Natural killer cell (primary cell): ENCODE measurements around the gene LRRC4B. TPM values are rescaled to one million over a fixed set of nuclear protein-coding genes. Genes with fewer than 3 reads are reported as not detected.
A peak's percentile ranks its signal among the peaks of the same experiment; 100 is the strongest.
"Not testable (repeated sequence)": the region's sequence is repeated elsewhere in the genome, so short reads cannot be mapped to it uniquely, and the experiment has no call there.

Experiments used
- ATAC-seq, 3 donors: fragments of 150-1000 bp in 2 of 3; fragments of 200-7000 bp in 1 of 3; cut with Tn5 transposase; 1 replicate in 1 of 3; 2 replicates in 2 of 3; pipeline ENCODE4 v1.10.0; 2021; ENCODE audit warnings: mild to moderate bottlenecking in 2 of 3, moderate library complexity in 2 of 3
- DNase-seq, 2 donors: peaks; one replicate each; pipeline versions ENCODE4 v3.0.0 to v3.0.0-alpha.2; 2013 to 2021; ENCODE audit warnings: mixed read lengths in 1 of 2
- H3K27ac ChIP-seq: one replicate; pipeline ENCODE4 v1.5.1; 2013; ENCODE audit warnings: mild to moderate bottlenecking, low read length
- H3K27me3 ChIP-seq: one replicate; pipeline ENCODE4 v1.6.1; 2013; ENCODE audit warnings: low read length; ENCODE audit not compliant: control insufficient read depth, insufficient read depth
- H3K36me3 ChIP-seq: one replicate; pipeline ENCODE4 v1.6.1; 2013; ENCODE audit warnings: low read length; ENCODE audit not compliant: control insufficient read depth, insufficient read depth
- H3K4me1 ChIP-seq: one replicate; pipeline ENCODE4 v1.6.1; 2013; ENCODE audit warnings: low read length; ENCODE audit not compliant: control insufficient read depth, insufficient read depth
- H3K4me3 ChIP-seq: one replicate; pipeline ENCODE4 v1.5.1; 2013; ENCODE audit warnings: low read length
- H3K9me3 ChIP-seq: one replicate; pipeline ENCODE4 v1.6.1; 2013; ENCODE audit warnings: low read length; ENCODE audit not compliant: control insufficient read depth, insufficient read depth
- H3K27ac Mint-ChIP-seq, 2 donors: one replicate each; pipeline ENCODE4 v1.8.0; 2022; ENCODE audit warnings: mild to moderate bottlenecking in 2 of 2, mixed read lengths in 2 of 2, moderate library complexity in 1 of 2
- H3K27me3 Mint-ChIP-seq, 2 donors: one replicate each; pipeline ENCODE4 v1.8.0; 2022; ENCODE audit warnings: low read depth in 2 of 2, mixed read lengths in 2 of 2
- H3K36me3 Mint-ChIP-seq: one replicate; pipeline ENCODE4 v1.8.0; 2022; ENCODE audit warnings: mixed read lengths
- H3K4me1 Mint-ChIP-seq, 2 donors: one replicate each; pipeline ENCODE4 v1.8.0; 2022; ENCODE audit warnings: mixed read lengths in 2 of 2
- H3K4me3 Mint-ChIP-seq: one replicate; pipeline ENCODE4 v1.8.0; 2022; ENCODE audit warnings: mild to moderate bottlenecking, moderate library complexity, mixed read lengths
- H3K9me3 Mint-ChIP-seq, 2 donors: one replicate each; pipeline ENCODE4 v1.8.0; 2022; ENCODE audit warnings: mixed read lengths in 2 of 2
- CTCF ChIP-seq: fragments of 200-600 bp; IDR thresholded peaks from one replicate; pipeline ENCODE4 v1.8.0; 2022; ENCODE audit warnings: antibody characterized with exemption
- WGBS: methylation state at CpG from one replicate; pipeline ENCODE4 v1.1.7; 2013; ENCODE audit warnings: missing lambda C conversion rate; ENCODE audit not compliant: insufficient coverage; 5-methylcytosine and 5-hydroxymethylcytosine counted together
- intact Hi-C: fragments of 100-400 bp; cut with micrococcal nuclease; formaldehyde crosslinking; loops from one replicate; pipeline ENCODE4 v1.14.2; 2022
- total RNA-seq, 4 donors: library from RNA; stranded (reverse); fragments of 120-200 nt in 1 of 4; gene quantifications; one replicate each; pipeline versions ENCODE4 v1.2.3 to v1.2.4, GENCODE V29; 2013 to 2022

Gene LRRC4B
- total RNA-seq, 3 donors from 2014 or later (not counting 1 experiment from before 2014, with no cell fraction given), result not detected

GRCh38 chr19:50475736-50476223, 92.5 kb downstream of the LRRC4B start:
- ATAC-seq, result no peak
- intact Hi-C loops, result loop anchor here (1.0 to 5.0 kb wide), 2 partner anchors 36 to 118 kb away; partner anchors contain the start of gene JOSD2
- peaks cover 25 to 42% of the 10 kb centered on the region in 2 donors for H3K4me1 Mint-ChIP-seq
- WGBS, result 85% methylated on average over 29 of the region's 29 CpGs
- peaks cover 25% of the 10 kb centered on the region for H3K4me1 ChIP-seq
- H3K27me3 Mint-ChIP-seq, result no peaks in the 10 kb centered on the region
- peak overlapping the region; percentile 91 to 99 for H3K27ac Mint-ChIP-seq
- TF ChIP-seq CTCF, result no peak
- H3K4me3 Mint-ChIP-seq, result peak overlapping the region; percentile 99
- H3K4me3 ChIP-seq, result peak overlapping the region; percentile 78
- peaks cover 3% of the 10 kb centered on the region for H3K9me3 ChIP-seq
- no peak for DNase-seq
- H3K36me3 Mint-ChIP-seq, result no peaks in the 10 kb centered on the region
- peaks cover 23% of the 10 kb centered on the region for H3K36me3 ChIP-seq
- H3K27ac ChIP-seq, result peak overlapping the region; percentile 76
- no peaks in the 10 kb centered on the region for H3K27me3 ChIP-seq
- no peaks in the 10 kb centered on the region for H3K9me3 Mint-ChIP-seq

GRCh38 chr19:50475101-50475568, 93.1 kb downstream of the LRRC4B start:
- Histone ChIP-seq H3K4me3 (no peak overlapping the region), H3K27ac (peak overlapping the region; percentile 76), H3K27me3 (no peaks in the 10 kb centered on the region), H3K4me1 (peaks cover 25% of the 10 kb centered on the region), H3K9me3 (peaks cover 3% of the 10 kb centered on the region), H3K36me3 (peaks cover 16% of the 10 kb centered on the region)
- Mint-ChIP-seq H3K4me1 (peaks cover 25 to 42% of the 10 kb centered on the region in 2 donors), H3K27me3 (no peaks in the 10 kb centered on the region), H3K9me3 (no peaks in the 10 kb centered on the region), H3K36me3 (no peaks in the 10 kb centered on the region), H3K4me3 (peak overlapping the region; percentile 99), H3K27ac (peak overlapping the region; percentile 91 to 99)
- DNase-seq (no peak), ATAC-seq (no peak)
- 89% methylated on average over 12 of the region's 12 CpGs for WGBS
- no peak for TF ChIP-seq CTCF
- intact Hi-C loops, result loop anchor here (5.0 kb wide), 1 partner anchor 118 kb away; no protein-coding TSS in a partner anchor

GRCh38 chr19:50473336-50473735, 94.9 kb downstream of the LRRC4B start:
- H3K27me3 ChIP-seq, H3K9me3 Mint-ChIP-seq, H3K9me3 ChIP-seq, H3K4me3 ChIP-seq, H3K4me3 Mint-ChIP-seq, H3K36me3 ChIP-seq, H3K36me3 Mint-ChIP-seq, DNase-seq, ATAC-seq, H3K27me3 Mint-ChIP-seq, H3K27ac Mint-ChIP-seq, H3K27ac ChIP-seq, intact Hi-C loops: not testable (repeated sequence)
- H3K4me1 ChIP-seq, result peaks cover 23% of the 10 kb centered on the region
- WGBS, result 63% methylated on average over 3 of the region's 3 CpGs
- H3K4me1 Mint-ChIP-seq, result peaks cover 20 to 36% of the 10 kb centered on the region in 2 donors

GRCh38 chr19:50468818-50469217, 99.4 kb downstream of the LRRC4B start:
- Mint-ChIP-seq H3K9me3 (no peaks in the 10 kb centered on the region), H3K4me1 (no peaks in the 10 kb centered on the region), H3K4me3 (no peak overlapping the region), H3K27ac (no peak overlapping the region), H3K36me3 (no peaks in the 10 kb centered on the region), H3K27me3 (peaks cover 0 to 8% of the 10 kb centered on the region in 2 donors)
- TF ChIP-seq CTCF, result no peak
- H3K9me3 ChIP-seq, result no peaks in the 10 kb centered on the region
- no peaks in the 10 kb centered on the region for H3K4me1 ChIP-seq
- 87% methylated on average over 6 of the region's 6 CpGs for WGBS
- no peak overlapping the region for H3K4me3 ChIP-seq
- no peaks in the 10 kb centered on the region for H3K36me3 ChIP-seq
- ATAC-seq (no peak), DNase-seq (no peak)
- intact Hi-C loops, result no loop called here
- no peaks in the 10 kb centered on the region for H3K27me3 ChIP-seq
- no peak overlapping the region for H3K27ac ChIP-seq
